ENCODE data around the gene WDR5B. TPM values are rescaled to one million over a fixed set of nuclear protein-coding genes. Genes with fewer than 3 reads are reported as not detected.

WDR5B gene
- 1 to 10 TPM; 2.3 to 3.7 TPM for total RNA-seq
- 1 to 10 TPM; 1.8 TPM for polyA plus RNA-seq

DNA sequence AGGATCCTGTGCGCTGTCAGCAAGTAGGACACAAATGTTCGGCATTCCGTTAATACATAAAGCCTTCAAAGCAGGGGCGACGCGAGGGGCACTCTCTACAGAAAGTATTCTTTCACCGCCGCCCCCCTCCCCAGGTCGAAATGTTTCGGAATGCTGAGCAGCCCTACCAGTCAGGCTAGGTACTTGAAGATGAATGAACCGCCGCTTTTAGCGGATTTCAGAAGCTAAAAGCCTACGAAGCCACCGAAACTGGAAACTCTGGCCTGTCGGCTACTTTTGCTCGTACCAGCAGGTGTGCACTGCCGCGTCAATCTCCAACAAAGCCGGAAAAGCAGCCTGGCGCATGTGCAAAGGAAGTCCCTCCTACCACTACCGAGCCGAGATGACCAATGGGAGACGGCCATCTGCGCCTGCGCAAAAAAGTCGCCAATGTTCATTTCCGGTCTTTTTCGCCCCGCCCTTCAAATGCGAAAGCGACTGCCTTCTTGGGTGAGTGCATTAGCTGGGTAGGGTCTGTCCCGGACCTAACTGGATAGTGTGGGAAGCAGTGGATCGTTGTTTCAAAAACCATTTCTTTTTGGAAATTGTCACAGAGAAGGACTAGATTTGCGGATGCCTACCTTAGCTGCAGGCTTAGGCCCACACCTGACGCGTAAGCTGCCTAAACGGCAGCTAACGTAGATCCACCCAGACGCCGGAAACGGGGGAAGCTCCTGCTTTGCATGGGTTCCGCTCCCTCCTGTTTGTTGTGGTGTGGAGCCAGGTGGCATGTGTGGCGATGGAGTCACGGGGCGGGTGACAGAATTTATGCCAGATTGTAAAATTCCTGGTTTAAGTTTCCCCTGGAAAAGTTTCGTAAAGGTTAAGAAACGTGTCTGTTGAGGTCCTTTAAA lies at the start of gene WDR5B:
Gene WDR5B (minus strand): TSS at position 301 of the 893 bp plus-strand sequence. CDS start 534 bp downstream, outside the sequence.
- Histone ChIP-seq H3K4me3 (ENCODE audit: low read depth in 1 of 3, low read length in 3 of 3) (peak within 1 kb of the TSS; percentile 74 to 98 (median 89)), H3K36me3 (ENCODE audit: control insufficient read depth in 4 of 4, insufficient read depth in 3 of 4, low read depth in 1 of 4, low read length in 3 of 4) (peaks cover 0 to 3% (median 0%) of the 10 kb centered on the region in 4 donors), H3K27me3 (ENCODE audit: control insufficient read depth in 4 of 4, insufficient read depth in 4 of 4, low read length in 3 of 4) (no peaks in the 10 kb centered on the region), H3K27ac (ENCODE audit: low read depth in 1 of 2, low read length in 2 of 2) (peak within 1 kb of the TSS; percentile 97 to 98), H3K9ac (ENCODE audit: low read depth in 1 of 2, low read length in 2 of 2) (peak within 1 kb of the TSS; percentile 95 to 98), H3K9me3 (ENCODE audit: control insufficient read depth in 4 of 4, low read length in 3 of 4) (no peaks in the 10 kb centered on the region), H3K4me1 (ENCODE audit: control insufficient read depth in 4 of 4, insufficient read depth in 4 of 4, low read length in 3 of 4) (peaks cover 8 to 29% (median 20%) of the 10 kb centered on the region in 4 donors)
- TF ChIP-seq ATF3 (IDR thresholded peaks at IDR 0.05) (peak; percentile 21), YY1 (IDR thresholded peaks at IDR 0.05) (peak; percentile 92), MAX (IDR thresholded peaks at IDR 0.05) (peak; percentile 94), SP1 (IDR thresholded peaks at IDR 0.05) (peak; percentile 61), HNF4A (conservative IDR thresholded peaks at IDR 0.05) (peak in 1 of 2 donors; percentile 9), TAF1 (conservative IDR thresholded peaks at IDR 0.05) (peak; percentile 85), ZBTB33 (IDR thresholded peaks at IDR 0.05) (peak; percentile 64), GABPA (IDR thresholded peaks at IDR 0.05 in 1 of 2, conservative IDR thresholded peaks at IDR 0.05 in 1 of 2) (peak; percentile 76 to 96), NR2F2 (IDR thresholded peaks at IDR 0.05) (no peak), HNF4G (IDR thresholded peaks at IDR 0.05) (no peak), RAD21 (IDR thresholded peaks at IDR 0.05) (peak; percentile 48 to 54), CTCF (IDR thresholded peaks at IDR 0.05; ENCODE audit: low read depth, low read length, missing input control) (peak; percentile 14), FOXA1 (IDR thresholded peaks at IDR 0.05) (peak; percentile 23), REST (IDR thresholded peaks at IDR 0.05) (peak; percentile 64), RXRA (IDR thresholded peaks at IDR 0.05) (peak; percentile 24 to 28), FOXA2 (IDR thresholded peaks at IDR 0.05) (no peak), EGR1 (IDR thresholded peaks at IDR 0.05; ENCODE audit: low read depth in 2 of 2) (peak in 1 of 2 donors; percentile 44), JUND (IDR thresholded peaks at IDR 0.05) (peak; percentile 31 to 62)
- DNase-seq (ENCODE audit: low spot score), result peak; percentile 98
- under 1% methylated on average over 48 of the region's 48 CpGs for WGBS
